ENCODE measurements around the gene FAM83C. TPM values are rescaled to one million over a fixed set of nuclear protein-coding genes. Genes with fewer than 3 reads are reported as not detected.
"Not testable (repeated sequence)": the region's sequence is repeated elsewhere in the genome, so short reads cannot be mapped to it uniquely, and the experiment has no call there.

Gene FAM83C
- total and polyA plus RNA-seq, 8 donors = not detected

DNA sequence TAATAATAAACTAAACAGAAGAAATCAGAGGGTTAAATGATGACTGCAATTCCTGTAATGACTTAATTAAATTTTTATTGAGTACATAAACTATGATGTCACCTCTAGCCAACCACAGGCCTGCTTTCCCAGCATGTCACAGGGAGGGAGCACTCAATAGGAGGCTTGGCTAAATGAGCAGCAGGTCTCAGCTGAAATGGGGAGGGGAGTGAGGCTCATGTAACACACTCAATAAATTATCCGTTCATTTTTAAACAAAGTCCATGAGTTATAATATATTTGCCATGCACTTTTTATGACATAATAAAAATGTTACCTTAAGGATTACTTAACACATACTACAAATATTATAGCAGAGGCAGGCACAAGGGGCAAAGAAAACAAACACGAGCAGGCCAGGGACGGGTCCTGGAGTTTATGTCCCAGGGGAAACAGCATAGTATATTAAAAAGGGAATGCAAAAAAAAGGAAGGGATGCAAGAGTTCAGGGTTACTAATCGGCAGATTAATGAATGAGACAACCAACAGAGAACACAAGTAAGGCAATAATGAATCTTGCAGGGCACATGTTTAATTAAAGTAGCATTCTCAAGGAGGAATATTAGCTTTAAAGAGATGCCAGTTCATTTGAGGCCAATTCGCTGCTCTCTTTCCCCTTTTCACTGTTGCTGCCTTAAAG lies 27.1 kb upstream of the FAM83C start:
- H3K36me3 ChIP-seq = no peaks in the 10 kb centered on the region
- peak overlapping the region in 2 of 4 donors; percentile 76 to 84 for H3K27ac ChIP-seq
- no peak overlapping the region for H3K4me3 ChIP-seq
- ATAC-seq (peak in 3 of 4 donors; percentile 29 to 64 (median 57)), DNase-seq (no peak), FAIRE-seq (no peak)
- no peaks in the 10 kb centered on the region for H3K9me3 ChIP-seq
- peaks cover 0 to 18% (median 0%) of the 10 kb centered on the region in 3 donors for H3K4me1 ChIP-seq
- 70% methylated on average over 5 of the region's 5 CpGs for WGBS, 2 donors
- intact Hi-C loops (cut with DNase I) = no loop called here
- TF ChIP-seq, protein P1, sequence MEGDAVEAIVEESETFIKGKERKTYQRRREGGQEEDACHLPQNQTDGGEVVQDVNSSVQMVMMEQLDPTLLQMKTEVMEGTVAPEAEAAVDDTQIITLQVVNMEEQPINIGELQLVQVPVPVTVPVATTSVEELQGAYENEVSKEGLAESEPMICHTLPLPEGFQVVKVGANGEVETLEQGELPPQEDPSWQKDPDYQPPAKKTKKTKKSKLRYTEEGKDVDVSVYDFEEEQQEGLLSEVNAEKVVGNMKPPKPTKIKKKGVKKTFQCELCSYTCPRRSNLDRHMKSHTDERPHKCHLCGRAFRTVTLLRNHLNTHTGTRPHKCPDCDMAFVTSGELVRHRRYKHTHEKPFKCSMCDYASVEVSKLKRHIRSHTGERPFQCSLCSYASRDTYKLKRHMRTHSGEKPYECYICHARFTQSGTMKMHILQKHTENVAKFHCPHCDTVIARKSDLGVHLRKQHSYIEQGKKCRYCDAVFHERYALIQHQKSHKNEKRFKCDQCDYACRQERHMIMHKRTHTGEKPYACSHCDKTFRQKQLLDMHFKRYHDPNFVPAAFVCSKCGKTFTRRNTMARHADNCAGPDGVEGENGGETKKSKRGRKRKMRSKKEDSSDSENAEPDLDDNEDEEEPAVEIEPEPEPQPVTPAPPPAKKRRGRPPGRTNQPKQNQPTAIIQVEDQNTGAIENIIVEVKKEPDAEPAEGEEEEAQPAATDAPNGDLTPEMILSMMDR (IDR thresholded peaks at IDR 0.05) = no peak
- no peaks in the 10 kb centered on the region for H3K27me3 ChIP-seq

DNA sequence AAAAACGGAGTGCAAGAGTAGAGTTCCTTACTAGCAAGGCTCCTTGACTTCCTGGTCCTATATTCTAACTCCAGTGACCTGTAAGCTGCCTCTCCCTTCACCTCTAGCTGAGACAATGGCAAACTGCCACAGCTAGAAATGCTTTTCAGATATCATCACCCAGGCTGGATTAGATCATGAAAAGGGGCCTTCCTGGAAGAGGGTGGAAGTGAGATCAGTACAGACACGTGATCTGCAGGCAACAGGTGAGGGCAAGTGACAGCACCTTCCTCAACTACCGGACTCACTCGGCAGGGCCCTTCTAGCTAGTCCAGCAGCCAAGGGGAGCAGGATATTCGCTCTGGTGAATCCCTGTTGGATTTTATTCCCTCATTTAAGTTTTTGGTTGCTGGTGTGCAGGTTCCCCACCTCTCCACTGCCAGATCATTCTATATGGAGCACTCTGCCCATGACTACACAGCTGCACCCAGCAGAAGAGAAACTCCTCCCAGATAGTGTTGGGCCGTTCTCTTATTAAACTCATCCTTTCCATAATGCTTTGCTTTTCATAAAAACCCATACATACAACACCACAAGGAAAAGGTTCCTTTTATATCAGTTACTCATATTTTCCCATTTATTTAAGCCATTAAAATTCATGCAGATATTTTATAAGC lies 26.4 kb upstream of the FAM83C start:
- H3K4me3 ChIP-seq = no peak overlapping the region
- ATAC-seq = peak; percentile 90 to 92 (median 91)
- TF ChIP-seq, protein P1 (IDR thresholded peaks at IDR 0.05) = no peak
- no peaks in the 10 kb centered on the region for H3K36me3 ChIP-seq
- peak overlapping the region; percentile 5 to 84 (median 44) for H3K27ac ChIP-seq
- H3K9me3 ChIP-seq = no peaks in the 10 kb centered on the region
- 64% methylated on average over 6 of the region's 6 CpGs for WGBS, 2 donors
- H3K4me1 ChIP-seq = peaks cover 0 to 18% (median 0%) of the 10 kb centered on the region in 3 donors
- intact Hi-C loops (cut with DNase I) = no loop called here
- DNase-seq = peak in 4 of 6 donors; percentile 26 to 69 (median 54)
- no peak for FAIRE-seq
- no peaks in the 10 kb centered on the region for H3K27me3 ChIP-seq

DNA sequence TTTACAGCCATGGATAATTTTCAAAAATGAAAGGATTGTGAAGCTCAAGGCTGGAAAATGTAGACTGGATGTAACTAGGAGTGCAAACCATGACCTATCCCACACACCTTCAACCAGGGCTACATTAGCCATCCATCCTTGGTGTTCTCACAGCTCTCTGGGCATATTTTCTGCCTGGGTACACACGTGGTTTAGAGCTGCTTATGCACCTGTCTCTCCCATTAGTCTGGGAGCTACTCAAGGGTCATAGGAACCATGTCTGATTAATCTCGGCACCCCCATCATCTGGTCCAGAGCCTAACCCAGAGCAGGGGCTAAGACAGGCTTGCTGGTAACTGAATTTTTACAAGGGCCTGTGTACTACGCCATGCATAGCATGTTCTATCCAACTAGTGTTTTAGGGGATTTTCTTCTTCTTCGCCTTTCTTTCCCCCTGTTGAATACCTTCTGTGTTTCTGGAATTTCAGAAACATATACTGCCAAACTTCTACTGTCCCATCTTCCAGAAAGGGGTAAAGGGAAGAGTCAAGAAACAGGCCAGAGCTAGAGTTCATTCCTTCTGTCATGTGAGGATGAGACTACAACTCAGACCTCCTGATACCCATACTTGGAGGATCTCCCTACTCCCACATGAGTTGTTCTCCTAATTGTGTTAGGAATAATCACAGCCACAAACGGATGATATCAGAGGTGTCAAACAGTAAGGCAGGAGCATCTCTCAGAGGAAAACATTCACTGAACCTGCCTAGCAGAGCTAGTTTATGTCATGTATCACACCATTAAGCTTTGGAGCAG lies 25.4 kb upstream of the FAM83C start:
- H3K9me3 ChIP-seq = no peaks in the 10 kb centered on the region
- 83 to 88% methylated on average over 5 of the region's 5 CpGs for WGBS, 2 donors
- H3K4me3 ChIP-seq = no peak overlapping the region
- peaks cover 0 to under 1% (median 0%) of the 10 kb centered on the region in 3 donors for H3K36me3 ChIP-seq
- peaks cover 0 to 18% (median 0%) of the 10 kb centered on the region in 3 donors for H3K4me1 ChIP-seq
- TF ChIP-seq, protein P1 (IDR thresholded peaks at IDR 0.05) = no peak
- peak overlapping the region; percentile 5 to 84 (median 44) for H3K27ac ChIP-seq
- FAIRE-seq (no peak), DNase-seq (no peak), ATAC-seq (no peak)
- intact Hi-C loops (cut with DNase I) = no loop called here
- no peaks in the 10 kb centered on the region for H3K27me3 ChIP-seq

DNA sequence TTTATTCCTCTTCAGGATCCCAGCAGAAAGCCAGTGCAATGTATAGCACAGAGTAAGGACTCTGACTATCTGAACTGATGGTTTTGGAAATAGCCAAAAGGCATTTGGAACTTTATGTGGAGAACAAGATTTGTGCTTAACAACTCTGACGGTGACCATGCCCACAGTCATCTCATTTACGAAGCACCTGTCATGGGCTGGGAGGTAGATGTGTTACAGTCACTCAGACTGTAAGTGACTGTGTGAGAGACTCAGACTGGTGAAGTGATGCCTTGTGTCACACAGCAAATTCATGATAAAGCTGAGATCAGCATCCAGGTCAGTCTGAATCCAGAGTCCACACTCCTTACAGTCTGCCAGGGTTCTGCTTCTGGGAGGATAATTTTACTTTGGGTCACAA lies 23.9 kb upstream of the FAM83C start:
- Histone ChIP-seq H3K27me3 (no peaks in the 10 kb centered on the region), H3K36me3 (peaks cover 0 to 7% (median 0%) of the 10 kb centered on the region in 3 donors), H3K27ac (no peak overlapping the region), H3K4me1 (peaks cover 0 to 18% (median 0%) of the 10 kb centered on the region in 3 donors), H3K9me3 (no peaks in the 10 kb centered on the region), H3K4me3 (no peak overlapping the region)
- intact Hi-C loops (cut with DNase I) = no loop called here
- FAIRE-seq = no peak
- 95 to 96% methylated on average over 2 of the region's 2 CpGs for WGBS, 2 donors
- ATAC-seq = no peak
- TF ChIP-seq, protein P1 (IDR thresholded peaks at IDR 0.05) = no peak
- no peak for DNase-seq

DNA sequence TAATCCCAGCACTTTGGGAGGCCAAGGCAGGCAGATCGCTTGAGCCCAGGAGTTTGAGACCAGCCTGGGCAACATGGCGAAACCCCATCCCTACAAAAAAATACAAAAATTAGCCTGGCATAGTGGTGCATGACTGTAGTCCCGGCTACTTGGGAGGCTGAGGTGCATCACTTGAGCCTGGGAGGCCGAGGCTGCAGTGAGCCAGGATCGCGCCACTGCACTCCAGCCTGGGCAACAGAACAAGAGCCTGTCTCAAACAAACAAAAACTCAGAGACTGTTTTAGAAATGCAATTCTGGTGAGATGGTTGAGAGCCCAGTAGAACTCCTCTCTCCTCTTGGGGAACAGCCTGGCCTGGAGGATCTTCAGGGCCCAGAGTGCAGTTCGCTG lies 23.4 kb upstream of the FAM83C start:
- H3K27me3 ChIP-seq; FAIRE-seq; H3K36me3 ChIP-seq; ATAC-seq; H3K9me3 ChIP-seq; intact Hi-C loops (cut with DNase I); H3K27ac ChIP-seq; DNase-seq; H3K4me3 ChIP-seq: not testable (repeated sequence)
- H3K4me1 ChIP-seq = peaks cover 0 to 18% (median 0%) of the 10 kb centered on the region in 3 donors
- WGBS, 2 donors = 95 to 96% methylated on average over 7 of the region's 7 CpGs
